Heart left ventricle (tissue), 16 donors: ENCODE measurements around the gene OR12D2. TPM values are rescaled to one million over a fixed set of nuclear protein-coding genes. Genes with fewer than 3 reads are reported as not detected.
"Not testable (repeated sequence)": the region's sequence is repeated elsewhere in the genome, so short reads cannot be mapped to it uniquely, and the experiment has no call there.

Experiments
- ATAC-seq, 4 donors: fragments of 200-7000 bp; cut with Tn5 transposase; one replicate each; pipeline ENCODE4 v1.9.1; 2020 to 2022; ENCODE audit warnings: moderate library complexity in 4 of 4, mild to moderate bottlenecking in 3 of 4, moderate number of reproducible peaks in 1 of 4
- DNase-seq, 5 donors: peaks; one replicate each; pipeline ENCODE4 v3.0.0-alpha.2; 2020
- H3K27ac ChIP-seq, 12 donors: fragments of 200-600 bp; sonication (generic) in 4 of 12; one replicate each; pipeline versions ENCODE4 v1.5.0 to v1.8.0; 2016 to 2022; ENCODE audit warnings: mild to moderate bottlenecking in 2 of 12
- H3K27me3 ChIP-seq, 9 donors: fragments of 200-600 bp; sonication (generic) in 2 of 9; one replicate each; pipeline versions ENCODE4 v1.5.1 to v1.8.0; 2016 to 2022; ENCODE audit warnings: mild to moderate bottlenecking in 3 of 9
- H3K36me3 ChIP-seq, 9 donors: fragments of 200-600 bp; sonication (generic) in 2 of 9; one replicate each; pipeline versions ENCODE4 v1.5.0 to v1.8.0; 2018 to 2022; ENCODE audit warnings: mild to moderate bottlenecking in 2 of 9
- H3K4me1 ChIP-seq, 12 donors: fragments of 200-600 bp; sonication (generic) in 4 of 12; one replicate each; pipeline versions ENCODE4 v1.5.0 to v1.8.0; 2016 to 2022; ENCODE audit warnings: mild to moderate bottlenecking in 3 of 12
- H3K4me3 ChIP-seq, 12 donors: fragments of 200-600 bp; sonication (generic) in 4 of 12; one replicate each; pipeline versions ENCODE4 v1.5.0 to v1.8.0; 2017 to 2022; ENCODE audit warnings: mild to moderate bottlenecking in 9 of 12, moderate library complexity in 4 of 12
- H3K9me3 ChIP-seq, 12 donors: fragments of 200-600 bp; sonication (generic) in 4 of 12; one replicate each; pipeline versions ENCODE4 v1.5.0 to v1.8.0; 2016 to 2022; ENCODE audit warnings: mild to moderate bottlenecking in 1 of 12
- CTCF ChIP-seq, 12 donors: fragments of 200-600 bp; sonication (generic) in 4 of 12; IDR thresholded peaks; one replicate each; pipeline versions ENCODE4 v1.5.0 to v1.8.0; 2018 to 2022; ENCODE audit warnings: antibody characterized with exemption in 12 of 12, mild to moderate bottlenecking in 5 of 12
- POLR2A ChIP-seq, 2 donors: fragments of 450-650 bp; IDR thresholded peaks; one replicate each; pipeline ENCODE4 v1.6.1; 2017; ENCODE audit warnings: antibody characterized with exemption in 2 of 2, mild to moderate bottlenecking in 2 of 2, moderate library complexity in 2 of 2
- WGBS, 4 donors: extraction: QIAGEN DNeasy Blood & Tissue Kit in 2 of 4; methylation state at CpG; one replicate each; pipeline versions ENCODE4 v1.1.5 to v1.1.7; 2013 to 2018; 5-methylcytosine and 5-hydroxymethylcytosine counted together
- intact Hi-C, 10 donors: fragments of 100-400 bp; cut with DNase I; formaldehyde crosslinking; loops; one replicate each; pipeline versions ENCODE4 v1.11.1 to v1.14.2; 2022
- polyA plus RNA-seq, 2 donors: library from polyadenylated mRNA; stranded (reverse); fragments of 200-250 nt; gene quantifications; one replicate each; pipeline ENCODE4 v1.2.3, GENCODE V29; 2013
- total RNA-seq, 9 donors: library from RNA; depleted of rRNA in 2 of 9; stranded (reverse); fragments of >200 nt in 2 of 9; fragmentation: NEBNext Ultra II Directional in 3 of 9; extraction: Animal tissue kit (Norgen Biotek cat#: 25700) in 3 of 9; gene quantifications; one replicate each; pipeline versions ENCODE4 v1.1.0 to v1.2.4, GENCODE V29; 2016 to 2023
- donor health status: ischemic (EF 13 %, LVEDD 7.1; RV severe dilation, severe dysfunction).
- donor health status: healthy with polysubstance abuse.
- donor health status: DM: no; HTN: yes; CAD: no.
- donor health status: DM: no; HTN: no; CAD: no.
- donor health status: ischemic (EF 25% LVEDD 6.9; RV normal size, moderate dysfunction).
- donor health status: ischemic (EF 25% LVEDD 5.7; RV mildly dilated, moderate dysfunction).
- donor health status: healthy.
- donor health status: DM: yes; HTN: yes; CAD: no.
- donor health status: ischemic (EF 35%, LVEDD 5.7; RV mildly dilated, moderate dysfunction).
- donor health status: nonischemic (EF 11% LVEDD 7.7; RV severe dilation, severe dysfunction).
- donor health status: DM: yes; HTN: yes; CAD: no.
- donor health status: PGD.
- donor health status: ischemic (EF 29% LVEDD 5.4; RV normal size, mild dysfunction).
- donor health status: nonischemic (EF 23%, LVEDD 6.1; RV moderate dilation, normal function).

Gene OR12D2
- total and polyA plus RNA-seq, 11 donors, result not detected

GRCh38 chr6:29442719-29443118, 47.3 kb downstream of the OR12D2 start:
- no peak overlapping the region for H3K4me3 ChIP-seq
- no peaks in the 10 kb centered on the region for H3K36me3 ChIP-seq
- no peaks in the 10 kb centered on the region for H3K4me1 ChIP-seq
- no peak for DNase-seq
- no peaks in the 10 kb centered on the region for H3K9me3 ChIP-seq
- 85 to 93% (median 88%) methylated on average over 1 of the region's 1 CpG for WGBS, 4 donors
- intact Hi-C loops, result no loop called here
- no peak overlapping the region for H3K27ac ChIP-seq
- no peak for ATAC-seq
- TF ChIP-seq CTCF (IDR thresholded peaks at IDR 0.05), result no peak
- no peak for TF ChIP-seq POLR2A (IDR thresholded peaks at IDR 0.05)
- peaks cover 0 to 14% (median 0%) of the 10 kb centered on the region in 9 donors for H3K27me3 ChIP-seq

GRCh38 chr6:29444031-29444430, 48.6 kb downstream of the OR12D2 start:
- H3K9me3 ChIP-seq, H3K36me3 ChIP-seq, DNase-seq, H3K4me1 ChIP-seq, ATAC-seq, intact Hi-C loops, H3K27ac ChIP-seq, H3K4me3 ChIP-seq: not testable (repeated sequence)
- H3K27me3 ChIP-seq, result peaks cover 0 to 14% (median 0%) of the 10 kb centered on the region in 9 donors
- WGBS, 4 donors, result 70 to 88% (median 79%) methylated on average over 1 of the region's 1 CpG

Other genes with a start within 250 kb of the OR12D2 start
- gene OR2J2, start 224.7 kb upstream of the OR12D2 start, total RNA-seq, result not detected
- gene OR2J2, start 224.7 kb upstream of the OR12D2 start, polyA plus RNA-seq, result not detected
- gene OR14J1, start 93.9 kb upstream of the OR12D2 start, total RNA-seq, result not detected
- not detected for gene OR14J1, start 93.9 kb upstream of the OR12D2 start, polyA plus RNA-seq
- gene OR5V1, start 26.8 kb upstream of the OR12D2 start, total RNA-seq, result not detected
- gene OR5V1, start 26.8 kb upstream of the OR12D2 start, polyA plus RNA-seq, result not detected
- not detected for gene OR12D3, start 20.3 kb upstream of the OR12D2 start, total RNA-seq
- not detected for gene OR12D3, start 20.3 kb upstream of the OR12D2 start, polyA plus RNA-seq
- gene OR12D1, start 19.3 kb downstream of the OR12D2 start, total RNA-seq, result not detected
- not detected for gene OR12D1, start 19.3 kb downstream of the OR12D2 start, polyA plus RNA-seq
- gene OR10C1, start 43.7 kb downstream of the OR12D2 start, total RNA-seq, result not detected
- gene OR10C1, start 43.7 kb downstream of the OR12D2 start, polyA plus RNA-seq, result not detected
- gene OR11A1, start 61.4 kb downstream of the OR12D2 start, total RNA-seq, result not detected
- gene OR11A1, start 61.4 kb downstream of the OR12D2 start, polyA plus RNA-seq, result not detected
- not detected for gene OR2H1, start 61.5 kb downstream of the OR12D2 start, total RNA-seq
- not detected for gene OR2H1, start 61.5 kb downstream of the OR12D2 start, polyA plus RNA-seq
- gene MAS1L, start 92.3 kb downstream of the OR12D2 start, total RNA-seq, result not detected
- not detected for gene MAS1L, start 92.3 kb downstream of the OR12D2 start, polyA plus RNA-seq
- gene UBD, start 164.1 kb downstream of the OR12D2 start, total RNA-seq, result 10 to 100 TPM in 2 of 9 donors, under 1 TPM in 1, not detected in 6; 0.26 to 61.7 (median 11.6) TPM
- gene UBD, start 164.1 kb downstream of the OR12D2 start, polyA plus RNA-seq, result under 1 TPM in 1 of 2 donors, not detected in 1; 0.21 TPM
- gene OR2H2, start 189.5 kb downstream of the OR12D2 start, total RNA-seq, result not detected
- gene OR2H2, start 189.5 kb downstream of the OR12D2 start, polyA plus RNA-seq, result not detected
- 10 to 100 TPM; 11.6 to 30.8 (median 18.1) TPM for gene GABBR1, start 237.6 kb downstream of the OR12D2 start, total RNA-seq
- 10 to 100 TPM; 11.7 to 25.4 TPM for gene GABBR1, start 237.6 kb downstream of the OR12D2 start, polyA plus RNA-seq